Measurements from ENCODE around the gene TMC8.
"Not testable (repeated sequence)": the region's sequence is repeated elsewhere in the genome, so short reads cannot be mapped to it uniquely, and the experiment has no call there.

- TF ChIP-seq CTCF (conservative IDR thresholded peaks at IDR 0.05; ENCODE audit: low read depth, low read length); EZH2 (IDR thresholded peaks at IDR 0.05; ENCODE audit: low read length, unreplicated experiment); EZH2phosphoT487 (IDR thresholded peaks at IDR 0.05; ENCODE audit: borderline replicate concordance, low read length): not testable (repeated sequence)
Observed at GRCh38 chr17:78082355-78082872, 48.2 kb upstream of the TMC8 start.

All from PC-3 (cell line).